HG03025 (cell line): Measurements from ENCODE around the gene FLRT2.

ENCODE experiments used
- ATAC-seq: cut with Tn5 transposase; IDR thresholded peaks from one replicate; pipeline ENCODE4 v1.9.1; 2021; ENCODE audit warnings: mild to moderate bottlenecking, moderate library complexity; ENCODE audit not compliant: unreplicated experiment, low FRiP score

Gene FLRT2

GRCh38 chr14:85587151-85587711 is 57.3 kb downstream of the FLRT2 start:
- no peak for ATAC-seq

- ATAC-seq: no peak
Observed at GRCh38 chr14:85590784-85591183, 60.8 kb downstream of the FLRT2 start.

GRCh38 chr14:85594217-85594616 is 64.3 kb downstream of the FLRT2 start:
- no peak for ATAC-seq

GRCh38 chr14:85595981-85596380 is 66.0 kb downstream of the FLRT2 start:
- no peak for ATAC-seq

GRCh38 chr14:85596562-85596961 is 66.6 kb downstream of the FLRT2 start:
- no peak for ATAC-seq

- no peak for ATAC-seq
Observed at GRCh38 chr14:85597701-85598100, 67.8 kb downstream of the FLRT2 start.

GRCh38 chr14:85599939-85600338 is 70.0 kb downstream of the FLRT2 start:
- ATAC-seq: no peak

- ATAC-seq: no peak
Observed at GRCh38 chr14:85601246-85601645, 71.3 kb downstream of the FLRT2 start.

GRCh38 chr14:85601690-85602089 is 71.7 kb downstream of the FLRT2 start:
- ATAC-seq: no peak

- ATAC-seq: no peak
Observed at GRCh38 chr14:85602345-85602744, 72.4 kb downstream of the FLRT2 start.

GRCh38 chr14:85604021-85604420 is 74.1 kb downstream of the FLRT2 start:
- no peak for ATAC-seq

- ATAC-seq: no peak
Observed at GRCh38 chr14:85604714-85605113, 74.8 kb downstream of the FLRT2 start.

- ATAC-seq: no peak
Observed at GRCh38 chr14:85607651-85608081, 77.7 kb downstream of the FLRT2 start.

GRCh38 chr14:85613496-85613895 is 83.6 kb downstream of the FLRT2 start:
- ATAC-seq: no peak

GRCh38 chr14:85616386-85616885 is 86.5 kb downstream of the FLRT2 start:
- no peak for ATAC-seq

GRCh38 chr14:85616886-85617285 is 86.9 kb downstream of the FLRT2 start:
- no peak for ATAC-seq

GRCh38 chr14:85617791-85618190 is 87.8 kb downstream of the FLRT2 start:
- no peak for ATAC-seq

- no peak for ATAC-seq
Observed at GRCh38 chr14:85618390-85618789, 88.4 kb downstream of the FLRT2 start.

GRCh38 chr14:85618978-85619377 is 89.0 kb downstream of the FLRT2 start:
- no peak for ATAC-seq

- ATAC-seq: no peak
Observed at GRCh38 chr14:85619851-85620250, 89.9 kb downstream of the FLRT2 start.

- no peak for ATAC-seq
Observed at GRCh38 chr14:85620947-85621346, 91.0 kb downstream of the FLRT2 start.

GRCh38 chr14:85622106-85622505 is 92.2 kb downstream of the FLRT2 start:
- no peak for ATAC-seq
